Body of pancreas (tissue), 4 donors: Measurements from ENCODE around the gene SETD7.

ENCODE experiments used
- CTCF ChIP-seq, 7 experiments: fragments of 450-650 bp in 4 of 7; fragments of 200-600 bp in 3 of 7; sonication (generic) in 3 of 7; IDR thresholded peaks; one replicate each; pipeline ENCODE4 v1.5.1; 2016 to 2019; ENCODE audit warnings: antibody characterized with exemption in 7 of 7
- POLR2A ChIP-seq, 3 donors: fragments of 450-650 bp; IDR thresholded peaks; one replicate each; pipeline ENCODE4 v1.6.1; 2016; ENCODE audit warnings: antibody characterized with exemption in 3 of 3, mild to moderate bottlenecking in 2 of 3

- TF ChIP-seq CTCF (IDR thresholded peaks at IDR 0.05) (no peak), POLR2A (IDR thresholded peaks at IDR 0.05) (peak in 2 of 3 donors; percentile 53 to 55)
Measured at GRCh38 chr4:139559089-139559479, 3.1 kb upstream of the SETD7 start.
